Left lung (tissue), 10 donors: ENCODE results near the gene KIAA0753. TPM values are rescaled to one million over a fixed set of nuclear protein-coding genes. Genes with fewer than 3 reads are reported as not detected.
"Not testable (repeated sequence)": the region's sequence is repeated elsewhere in the genome, so short reads cannot be mapped to it uniquely, and the experiment has no call there.

ENCODE experiments used
- ATAC-seq: fragments of 200-7000 bp; cut with Tn5 transposase; one replicate; pipeline ENCODE4 v1.9.1; 2020; ENCODE audit warnings: moderate library complexity
- DNase-seq, 4 donors: peaks; one replicate each; pipeline ENCODE4 v3.0.0-alpha.2; 2013 to 2020
- H3K27ac ChIP-seq, 2 donors: fragments of 200-600 bp; sonication (generic) in 1 of 2; one replicate each; pipeline versions ENCODE4 v1.5.0 to v1.8.0; 2020 to 2021
- H3K27me3 ChIP-seq, 2 donors: fragments of 200-600 bp; sonication (generic) in 1 of 2; one replicate each; pipeline versions ENCODE4 v1.5.0 to v1.8.0; 2020 to 2021
- H3K36me3 ChIP-seq, 2 donors: fragments of 200-600 bp; sonication (generic) in 1 of 2; one replicate each; pipeline versions ENCODE4 v1.5.0 to v1.8.0; 2020 to 2021
- H3K4me1 ChIP-seq, 2 donors: fragments of 200-600 bp; one replicate each; pipeline ENCODE4 v1.8.0; 2021
- H3K4me3 ChIP-seq, 2 donors: fragments of 200-600 bp; sonication (generic) in 1 of 2; one replicate each; pipeline versions ENCODE4 v1.5.0 to v1.8.0; 2020 to 2021; ENCODE audit warnings: mild to moderate bottlenecking in 1 of 2
- H3K9me3 ChIP-seq, 2 donors: fragments of 200-600 bp; sonication (generic) in 1 of 2; one replicate each; pipeline versions ENCODE4 v1.5.0 to v1.8.0; 2020 to 2021
- intact Hi-C, 2 donors: fragments of 100-400 bp; cut with DNase I; formaldehyde crosslinking; loops; one replicate each; pipeline versions ENCODE4 v1.11.2 to v1.14.2; 2022
- polyA plus RNA-seq, 6 donors: library from polyadenylated mRNA; unstranded; fragments of 120-200 nt; gene quantifications; one replicate each; pipeline ENCODE4 v1.2.1, GENCODE V29; 2013; ENCODE audit not compliant: insufficient read length in 6 of 6
- total RNA-seq, 2 donors: library from RNA; stranded (reverse); fragmentation: NEBNext Ultra II Directional; extraction: Animal tissue kit (Norgen Biotek cat#: 25700); gene quantifications; one replicate each; pipeline ENCODE4 v1.2.1, GENCODE V29; 2021
- TF ChIP-seq, protein P1 (sequence below), 2 donors: fragments of 200-600 bp; sonication (generic) in 1 of 2; IDR thresholded peaks; one replicate each; pipeline versions ENCODE4 v1.5.0 to v1.8.0; 2021; ENCODE audit warnings: antibody characterized with exemption in 2 of 2
- donor health status: DM: no; HTN: yes; CAD: no.
- donor health status: DM: no; HTN: no; CAD: no.

Gene KIAA0753
- total and polyA plus RNA-seq, 8 donors: 15.8 to 46.7 (median 37.4) TPM

DNA sequence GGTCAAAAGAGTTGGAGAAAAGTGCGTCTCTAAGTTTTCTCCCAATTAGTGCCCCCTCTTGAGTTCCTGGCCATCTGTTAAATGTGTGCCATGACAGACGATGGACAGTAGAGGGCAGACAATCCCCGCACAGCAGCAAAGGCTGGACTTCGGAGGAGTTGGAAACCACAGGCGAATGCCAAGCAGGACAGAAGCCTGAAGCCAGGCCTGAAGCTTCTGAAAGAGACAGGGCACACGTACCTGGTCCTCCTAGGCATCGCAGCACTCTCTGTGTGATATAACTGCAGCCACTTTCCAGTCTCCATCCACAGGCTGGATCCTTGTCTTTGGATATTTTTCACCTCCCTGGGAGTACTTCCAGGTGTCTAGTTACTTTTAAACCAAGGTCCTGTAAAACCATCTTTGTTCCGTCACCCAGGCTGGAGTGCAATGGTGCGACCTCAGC, 25.6 kb upstream of the KIAA0753 start:
- H3K4me1 ChIP-seq: peaks cover 0 to 2% of the 10 kb centered on the region in 2 donors
- intact Hi-C loops: no loop called here
- peak; percentile 100 for ATAC-seq

DNA sequence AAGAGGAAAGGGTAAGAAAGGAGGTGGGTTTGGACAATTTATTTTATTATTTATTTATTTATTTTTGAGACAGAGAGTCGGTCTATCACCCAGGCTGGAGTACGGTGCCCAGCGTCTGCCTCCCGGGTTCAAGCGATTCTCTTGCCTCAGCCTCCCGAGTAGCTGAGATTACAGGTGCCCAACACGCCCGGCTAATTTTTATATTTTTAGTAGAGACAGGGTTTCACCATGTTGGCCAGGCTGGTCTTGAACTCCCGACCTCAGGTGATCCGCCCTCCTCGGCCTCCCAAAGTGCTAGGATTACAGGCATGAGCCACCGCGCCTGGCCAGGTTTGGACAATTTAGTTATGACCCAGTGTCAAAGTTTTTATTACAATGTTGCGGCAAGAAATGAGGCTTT, 22.7 kb upstream of the KIAA0753 start:
- intact Hi-C loops, H3K9me3 ChIP-seq, H3K4me1 ChIP-seq, ATAC-seq, H3K27ac ChIP-seq, H3K36me3 ChIP-seq, H3K4me3 ChIP-seq, DNase-seq: not testable (repeated sequence)
- H3K27me3 ChIP-seq: peaks cover 0 to 34% of the 10 kb centered on the region in 2 donors

More for the DNA sequence above, 25.6 kb upstream of the KIAA0753 start:
- Histone ChIP-seq H3K4me3 (no peak overlapping the region), H3K27me3 (peaks cover 0 to 32% of the 10 kb centered on the region in 2 donors), H3K36me3 (no peaks in the 10 kb centered on the region), H3K9me3 (no peaks in the 10 kb centered on the region), H3K27ac (no peak overlapping the region)
- DNase-seq: peak in 3 of 4 donors; percentile 60 to 88 (median 67)
- TF ChIP-seq, protein P1, sequence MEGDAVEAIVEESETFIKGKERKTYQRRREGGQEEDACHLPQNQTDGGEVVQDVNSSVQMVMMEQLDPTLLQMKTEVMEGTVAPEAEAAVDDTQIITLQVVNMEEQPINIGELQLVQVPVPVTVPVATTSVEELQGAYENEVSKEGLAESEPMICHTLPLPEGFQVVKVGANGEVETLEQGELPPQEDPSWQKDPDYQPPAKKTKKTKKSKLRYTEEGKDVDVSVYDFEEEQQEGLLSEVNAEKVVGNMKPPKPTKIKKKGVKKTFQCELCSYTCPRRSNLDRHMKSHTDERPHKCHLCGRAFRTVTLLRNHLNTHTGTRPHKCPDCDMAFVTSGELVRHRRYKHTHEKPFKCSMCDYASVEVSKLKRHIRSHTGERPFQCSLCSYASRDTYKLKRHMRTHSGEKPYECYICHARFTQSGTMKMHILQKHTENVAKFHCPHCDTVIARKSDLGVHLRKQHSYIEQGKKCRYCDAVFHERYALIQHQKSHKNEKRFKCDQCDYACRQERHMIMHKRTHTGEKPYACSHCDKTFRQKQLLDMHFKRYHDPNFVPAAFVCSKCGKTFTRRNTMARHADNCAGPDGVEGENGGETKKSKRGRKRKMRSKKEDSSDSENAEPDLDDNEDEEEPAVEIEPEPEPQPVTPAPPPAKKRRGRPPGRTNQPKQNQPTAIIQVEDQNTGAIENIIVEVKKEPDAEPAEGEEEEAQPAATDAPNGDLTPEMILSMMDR (IDR thresholded peaks at IDR 0.05): peak; percentile 79 to 80

DNA sequence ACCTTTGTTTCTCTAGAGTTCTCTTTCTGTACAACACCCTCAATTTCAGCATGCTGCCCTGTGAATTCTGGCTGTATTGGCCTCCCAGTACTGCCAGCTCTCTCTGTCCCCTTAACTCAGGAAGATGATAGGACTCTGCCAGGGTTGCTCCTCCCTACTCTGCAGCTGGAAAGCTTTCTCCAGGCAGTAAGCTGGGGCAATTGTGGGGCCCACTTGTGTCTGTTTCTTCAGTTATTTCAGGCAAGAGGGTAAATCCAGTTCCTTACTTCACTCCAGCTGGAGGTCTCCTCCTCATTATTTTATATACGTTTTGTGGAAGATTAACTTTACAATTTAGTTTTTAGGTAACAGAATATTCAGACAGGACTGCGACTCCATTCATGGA, 20.9 kb upstream of the KIAA0753 start:
- DNase-seq (no peak), ATAC-seq (no peak)
- intact Hi-C loops: no loop called here
- no peaks in the 10 kb centered on the region for H3K36me3 ChIP-seq
- H3K27me3 ChIP-seq: peaks cover 8 to 40% of the 10 kb centered on the region in 2 donors
- H3K27ac ChIP-seq: no peak overlapping the region
- H3K4me3 ChIP-seq: no peak overlapping the region
- H3K4me1 ChIP-seq: peaks cover 0 to 9% of the 10 kb centered on the region in 2 donors
- TF ChIP-seq, protein P1 (IDR thresholded peaks at IDR 0.05): no peak
- no peaks in the 10 kb centered on the region for H3K9me3 ChIP-seq

DNA sequence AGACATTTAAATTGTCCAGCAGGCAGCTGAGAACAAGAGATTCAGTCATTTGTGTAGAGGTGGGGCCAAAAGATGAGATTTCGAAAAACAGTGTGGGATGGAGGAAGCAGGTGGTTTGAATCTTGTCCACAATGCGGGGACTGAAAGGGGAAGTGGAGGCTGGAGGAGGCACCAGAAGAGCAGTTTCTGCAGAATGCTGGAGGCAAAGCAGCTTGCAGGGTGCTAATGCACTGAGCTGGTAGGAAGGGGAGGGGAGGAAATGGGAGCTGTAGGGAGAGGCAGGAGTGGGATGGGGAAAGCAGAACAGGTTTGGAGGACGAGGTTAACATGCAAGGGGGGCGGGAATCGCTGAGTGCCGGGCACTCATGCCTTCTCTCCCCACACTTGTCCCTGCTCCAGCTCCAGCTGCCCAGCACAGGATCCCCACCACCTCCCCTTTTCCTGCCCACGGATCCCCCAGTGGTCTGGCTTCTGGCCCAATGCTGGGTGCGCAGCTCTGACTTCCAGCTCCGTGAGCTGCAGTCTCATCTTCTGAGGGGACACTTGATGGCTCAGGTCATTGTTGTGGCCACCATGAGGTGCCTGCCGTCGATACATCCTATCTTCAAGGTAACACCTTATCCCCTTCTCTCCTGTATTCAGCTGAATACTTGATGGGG, 20.4 kb upstream of the KIAA0753 start:
- no peak overlapping the region for H3K4me3 ChIP-seq
- ATAC-seq (peak; percentile 6), DNase-seq (peak in 1 of 4 donors; percentile 41)
- no peak overlapping the region for H3K27ac ChIP-seq
- intact Hi-C loops: no loop called here
- H3K36me3 ChIP-seq: no peaks in the 10 kb centered on the region
- H3K9me3 ChIP-seq: no peaks in the 10 kb centered on the region
- TF ChIP-seq, protein P1 (IDR thresholded peaks at IDR 0.05): no peak
- peaks cover 8 to 44% of the 10 kb centered on the region in 2 donors for H3K27me3 ChIP-seq
- H3K4me1 ChIP-seq: peaks cover 0 to 9% of the 10 kb centered on the region in 2 donors

DNA sequence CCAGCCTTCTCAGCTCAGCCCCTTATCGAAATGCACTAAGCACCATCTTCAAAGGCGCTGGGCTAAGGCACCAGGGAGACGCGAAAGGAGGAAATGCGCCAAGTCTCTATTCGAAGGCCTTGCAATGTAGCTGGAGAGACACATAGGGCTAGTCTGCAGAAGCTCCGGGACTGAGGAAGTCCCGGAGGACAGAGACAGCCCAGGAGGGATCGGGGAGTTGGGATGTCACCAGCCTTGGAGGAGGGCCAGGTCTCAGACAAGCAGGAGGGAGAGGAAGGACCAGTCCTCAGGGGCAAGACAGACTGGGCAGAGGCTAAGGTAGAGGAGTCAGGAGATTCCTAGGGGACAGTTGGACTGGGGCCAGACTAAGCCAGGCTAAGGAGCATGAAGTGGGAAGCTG, 19.6 kb upstream of the KIAA0753 start:
- intact Hi-C loops: no loop called here
- no peak overlapping the region for H3K27ac ChIP-seq
- H3K9me3 ChIP-seq: no peaks in the 10 kb centered on the region
- H3K4me3 ChIP-seq: no peak overlapping the region
- DNase-seq (no peak), ATAC-seq (no peak)
- H3K4me1 ChIP-seq: peaks cover 0 to 9% of the 10 kb centered on the region in 2 donors
- H3K27me3 ChIP-seq: peaks cover 12 to 44% of the 10 kb centered on the region in 2 donors
- H3K36me3 ChIP-seq: no peaks in the 10 kb centered on the region
- TF ChIP-seq, protein P1 (IDR thresholded peaks at IDR 0.05): no peak

DNA sequence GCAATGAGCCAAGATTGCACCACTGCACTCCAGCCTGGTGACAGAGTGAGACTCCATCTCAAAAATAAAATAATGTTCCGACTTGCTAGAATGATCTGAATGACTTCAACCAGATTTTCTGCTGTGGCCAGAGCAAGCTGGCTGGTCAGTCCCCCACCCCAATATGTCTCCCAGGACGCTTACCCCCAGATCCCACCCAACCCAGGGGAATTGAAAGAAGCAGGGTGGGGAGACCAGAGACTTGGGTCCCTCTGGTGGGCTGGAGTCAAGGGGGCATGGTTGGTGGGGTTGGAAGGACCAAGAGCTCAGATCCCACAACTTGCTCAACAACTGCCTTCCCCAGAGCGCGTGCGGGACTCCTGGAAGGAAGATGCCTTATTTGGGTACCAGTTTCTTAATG, 17.9 kb upstream of the KIAA0753 start:
- intact Hi-C loops, H3K4me1 ChIP-seq, H3K36me3 ChIP-seq, H3K9me3 ChIP-seq, H3K4me3 ChIP-seq, ATAC-seq, H3K27ac ChIP-seq: not testable (repeated sequence)
- peak in 1 of 4 donors; percentile 5 for DNase-seq
- H3K27me3 ChIP-seq: peaks cover 18 to 61% of the 10 kb centered on the region in 2 donors
